Hindlimb muscle (tissue), 1 donor: ENCODE data around the gene PLEKHF1. TPM values are rescaled to one million over a fixed set of nuclear protein-coding genes. Genes with fewer than 3 reads are reported as not detected.
"Not testable (repeated sequence)": the region's sequence is repeated elsewhere in the genome, so short reads cannot be mapped to it uniquely, and the experiment has no call there.

Experiments used
- DNase-seq: peaks from one replicate; pipeline ENCODE4 v3.0.0-alpha.2; 2013
- polyA plus RNA-seq: library from polyadenylated mRNA; unstranded; fragments of 120-200 nt; gene quantifications from one replicate; pipeline ENCODE4 v1.2.1, GENCODE V29; 2013; ENCODE audit not compliant: insufficient read length

Gene PLEKHF1
- polyA plus RNA-seq, 1 donor = 4.4 TPM

DNA sequence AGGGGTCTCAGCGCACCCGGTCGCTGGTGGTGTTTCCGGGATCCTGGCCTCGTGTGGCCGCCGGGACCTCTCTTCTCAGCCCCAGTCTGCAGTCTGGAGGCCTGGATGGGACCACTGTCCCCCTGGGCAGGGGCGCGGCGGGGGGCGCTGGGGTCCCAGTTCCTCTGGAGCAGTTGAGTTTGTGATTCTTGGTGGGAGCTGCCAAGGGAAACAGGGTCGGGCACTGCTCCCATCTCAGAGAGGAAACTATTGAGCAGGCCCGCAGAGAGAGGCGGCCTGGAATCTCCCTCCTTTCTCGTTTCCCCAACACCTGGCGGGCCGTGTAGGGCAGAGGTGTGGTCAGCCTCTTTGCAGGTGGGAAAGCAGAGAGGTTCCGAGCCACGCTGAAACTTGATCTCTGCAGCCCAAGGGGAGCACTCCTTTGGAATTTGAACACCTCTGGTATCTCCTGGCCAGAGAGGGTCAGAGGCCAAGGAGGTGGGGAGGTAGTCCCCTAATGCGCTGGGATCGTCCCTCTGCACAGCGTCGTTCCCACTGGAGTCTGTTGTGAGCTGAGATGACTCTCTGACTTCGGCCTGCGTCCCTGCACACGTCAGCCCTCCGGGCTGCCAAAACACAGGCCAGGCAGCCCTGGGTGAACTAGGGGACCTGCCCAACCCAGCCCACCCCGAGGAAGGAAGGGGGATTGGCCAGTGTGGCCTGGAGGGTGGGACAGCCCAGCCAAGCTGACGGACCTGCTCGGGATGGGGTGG lies 741 bp downstream of the PLEKHF1 start:
- peak; percentile 58 for DNase-seq

DNA sequence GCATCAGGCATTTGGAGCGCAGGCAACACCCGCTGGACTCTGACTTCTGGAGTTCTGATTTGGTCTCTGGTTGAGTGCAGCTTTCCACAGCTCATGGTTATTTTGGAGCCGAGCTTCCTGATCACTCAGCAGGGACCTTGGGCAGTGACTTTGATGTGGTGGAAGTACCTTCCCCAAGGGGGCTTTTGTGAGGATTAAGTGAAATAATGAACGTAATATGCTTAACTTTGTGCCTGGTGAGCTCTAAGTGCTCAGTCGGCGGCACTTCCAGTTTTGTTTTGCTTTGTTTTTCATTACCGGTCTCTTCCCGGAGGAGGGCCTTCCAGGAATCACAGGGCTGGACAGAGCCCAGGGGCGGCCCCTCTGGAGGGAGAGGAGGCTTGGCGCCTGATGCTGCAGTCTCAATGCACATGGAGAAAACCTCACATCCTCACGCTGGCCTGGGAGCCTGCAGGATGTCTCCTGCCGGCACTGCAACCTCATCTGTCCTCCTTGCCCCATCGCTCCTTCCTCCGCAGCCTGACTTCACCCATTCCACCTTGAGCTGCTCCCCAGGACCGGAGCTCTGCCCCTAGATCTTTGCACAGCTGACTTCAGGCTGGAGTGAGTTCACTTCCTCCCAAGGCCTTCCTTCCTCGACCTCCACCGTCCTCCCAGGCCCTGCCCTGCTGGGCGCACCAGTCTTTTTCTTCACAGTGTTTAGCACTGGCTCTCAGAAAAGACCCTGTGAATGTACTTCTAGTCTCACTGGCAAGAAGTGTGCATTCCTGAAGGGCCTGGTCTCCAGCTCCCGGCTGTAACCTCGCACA lies 1.5 kb downstream of the PLEKHF1 start:
- DNase-seq = peak; percentile 85

DNA sequence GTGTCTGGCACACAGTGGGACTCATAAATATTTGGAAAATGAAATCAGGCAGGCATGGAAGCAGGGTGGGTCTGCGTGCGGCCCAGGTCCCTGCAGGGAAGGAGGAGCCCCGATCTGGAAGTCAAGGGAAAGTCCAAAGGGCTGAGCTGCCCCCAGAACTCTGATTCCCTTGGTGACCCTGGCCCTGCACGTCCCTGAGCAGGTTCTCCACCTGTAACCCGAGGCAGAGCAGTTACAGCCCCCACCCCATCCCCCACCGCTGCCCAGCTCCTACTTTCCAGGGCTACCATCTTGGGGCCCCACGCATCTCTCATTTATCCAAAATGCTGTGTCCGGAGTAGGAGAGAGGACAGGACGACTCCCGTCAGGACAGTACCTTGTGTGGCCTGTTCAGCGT lies 2.1 kb downstream of the PLEKHF1 start:
- DNase-seq = no peak

DNA sequence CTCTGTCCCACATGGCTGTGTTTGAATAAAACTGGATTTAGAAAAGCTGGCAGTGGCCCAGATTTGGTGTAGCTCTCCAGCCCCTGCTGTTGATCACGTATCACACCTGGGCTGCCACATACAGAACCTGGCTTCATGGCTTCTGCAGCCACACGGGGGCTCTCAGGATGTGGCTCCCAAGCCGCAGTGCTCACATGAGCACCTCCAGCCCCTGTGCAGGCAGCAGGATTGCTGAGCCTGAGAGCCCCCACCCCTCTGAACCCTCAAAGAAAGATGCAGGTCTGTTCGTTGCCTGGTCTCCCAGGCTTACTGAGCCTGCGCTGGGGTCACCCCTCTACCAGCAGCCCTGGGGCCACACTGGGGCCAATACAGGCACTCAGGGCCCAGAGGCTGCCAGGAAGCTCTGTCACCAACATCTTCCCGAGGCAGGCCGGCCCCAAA lies 2.7 kb downstream of the PLEKHF1 start:
- DNase-seq = no peak

DNA sequence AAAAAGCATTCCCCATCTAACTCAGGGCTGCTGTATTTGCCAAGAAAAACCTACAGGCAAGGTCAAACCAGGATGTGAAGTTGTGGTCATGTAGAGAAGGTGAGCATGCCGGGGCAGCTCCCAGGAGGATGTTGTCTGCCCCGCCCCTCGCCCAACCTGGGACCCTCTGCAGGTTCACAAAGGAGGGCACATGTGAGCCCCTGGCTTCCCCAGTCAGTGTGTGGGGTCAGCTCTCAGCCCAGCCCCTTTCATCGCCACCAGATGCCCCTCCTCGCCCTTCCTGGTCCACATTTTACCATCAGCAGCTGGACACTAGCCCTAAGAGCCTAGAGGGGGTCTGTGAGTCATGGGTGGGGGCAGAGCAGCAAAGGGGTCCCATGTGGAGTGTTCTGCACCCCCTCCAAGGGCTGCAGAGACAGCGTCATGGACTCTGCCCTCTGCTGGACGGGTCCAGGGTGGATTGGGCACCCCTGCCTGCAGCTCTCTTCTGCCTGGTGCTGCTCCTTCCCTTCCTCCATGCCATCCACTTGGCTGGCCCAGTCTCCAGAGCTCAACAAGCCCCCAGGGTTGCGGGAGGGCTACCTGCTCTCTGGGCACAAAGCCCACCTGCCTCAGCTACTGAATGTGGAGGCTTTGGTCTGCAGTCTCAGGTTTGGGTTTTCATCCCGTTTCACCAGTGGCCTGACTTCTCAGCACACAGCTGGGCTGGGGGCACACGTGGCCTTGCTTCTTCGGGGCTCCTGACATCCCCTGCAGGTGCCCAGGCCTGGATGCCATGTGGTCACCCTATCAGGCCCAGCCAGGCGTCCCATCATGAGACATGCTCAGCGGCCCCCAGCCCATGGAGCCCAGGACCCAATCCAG lies 3.7 kb downstream of the PLEKHF1 start:
- DNase-seq = no peak

DNA sequence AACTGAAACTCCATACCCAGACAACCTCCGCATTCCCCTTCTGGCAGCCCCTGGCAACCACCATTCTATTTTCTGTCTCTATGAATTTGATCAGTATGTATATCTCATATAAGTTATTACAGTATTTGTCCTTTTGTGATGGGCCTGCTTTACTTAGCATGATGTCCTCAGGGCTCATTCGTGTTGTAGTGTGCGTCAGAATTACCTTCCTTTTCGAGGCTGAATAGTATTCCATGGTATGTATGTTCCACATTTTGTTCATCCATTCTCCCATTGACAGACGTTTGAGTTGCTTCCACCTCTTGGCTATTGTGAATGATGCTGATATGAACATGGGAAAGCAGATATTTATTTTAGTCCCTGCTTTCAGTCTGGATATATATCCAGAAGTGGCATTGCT lies 5.0 kb downstream of the PLEKHF1 start:
- no peak for DNase-seq

DNA sequence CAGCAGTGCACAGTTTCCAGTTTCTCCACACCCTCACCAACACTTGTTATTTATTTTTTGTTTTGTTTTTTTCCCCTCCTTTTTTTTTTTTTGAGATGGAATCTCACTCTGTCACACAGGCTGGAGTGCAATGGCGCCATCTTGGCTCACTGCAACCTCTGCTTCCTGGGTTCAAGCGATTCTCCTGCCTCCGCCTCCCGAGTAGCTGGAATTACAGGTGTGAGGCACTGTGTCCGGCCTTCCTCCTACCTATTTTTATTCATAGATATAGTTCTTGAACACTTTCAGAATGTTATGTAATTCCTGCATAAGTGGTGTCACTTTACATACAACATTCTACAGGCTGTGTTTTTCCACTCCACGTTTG lies 5.7 kb downstream of the PLEKHF1 start:
- DNase-seq = not testable (repeated sequence)

DNA sequence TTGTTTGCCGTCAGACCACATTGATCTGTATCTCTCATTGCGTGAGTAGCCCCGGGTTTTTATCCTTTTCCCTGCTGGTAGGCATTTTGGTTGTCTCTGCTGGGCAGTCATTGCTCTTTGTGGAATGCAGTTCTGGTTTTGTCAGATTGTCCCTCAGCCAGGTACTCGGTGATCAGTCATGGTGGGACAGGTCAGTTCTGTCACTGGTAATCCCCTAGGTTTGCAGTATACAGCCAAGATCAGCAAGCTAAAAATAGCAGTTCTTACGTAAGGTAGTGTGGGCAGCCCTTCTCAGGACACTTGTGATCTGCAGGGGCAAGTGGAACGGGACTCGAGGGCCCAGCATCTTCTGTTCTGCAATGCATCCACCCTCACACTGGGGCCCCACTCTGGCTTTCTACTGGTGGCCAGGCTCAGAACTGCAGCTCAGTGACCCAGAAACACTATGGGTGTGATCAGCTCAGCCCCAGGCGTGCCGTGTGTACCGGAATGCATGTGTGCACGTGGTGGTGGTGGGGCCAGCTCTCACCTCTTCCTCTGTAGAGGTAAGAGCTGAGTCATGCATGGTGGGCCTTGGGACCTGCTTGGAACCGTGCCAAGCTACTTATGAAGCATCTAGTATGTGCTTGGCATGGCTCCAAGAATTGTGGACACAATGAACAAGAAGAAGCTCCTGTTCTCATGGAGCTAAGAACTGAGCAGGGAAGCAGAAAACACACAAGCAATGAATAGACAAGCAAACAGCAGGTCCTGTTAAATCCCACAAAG lies 6.3 kb downstream of the PLEKHF1 start:
- no peak for DNase-seq

DNA sequence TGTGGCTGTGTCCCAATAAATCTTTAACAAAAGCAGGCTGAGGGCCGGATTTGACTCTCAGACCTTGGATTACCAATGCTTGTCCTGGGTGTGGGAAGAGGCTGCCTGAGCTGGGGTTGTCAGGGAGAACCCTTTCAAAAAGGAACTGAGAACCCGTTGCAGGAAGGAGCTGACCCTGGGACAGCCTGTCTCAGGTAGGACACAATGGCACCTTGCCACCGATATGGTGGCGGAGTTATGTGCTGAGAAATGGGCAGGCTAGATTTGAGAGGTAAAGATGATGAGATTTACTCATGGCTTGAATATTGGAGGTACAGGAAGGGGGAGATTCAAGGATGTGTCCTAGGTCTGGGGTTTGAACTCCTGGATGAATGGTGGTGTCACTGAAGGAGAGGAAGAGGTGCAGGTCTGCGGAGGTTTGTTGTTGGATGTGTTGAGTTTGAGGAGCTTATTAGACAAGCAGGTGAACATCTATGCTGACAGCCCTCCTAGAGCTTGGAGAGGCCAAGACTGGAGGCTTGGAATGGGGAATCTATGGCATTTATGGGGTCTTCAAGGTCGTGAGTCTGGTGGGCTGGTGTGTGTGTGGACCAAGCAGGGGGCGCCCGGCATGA lies 7.2 kb downstream of the PLEKHF1 start:
- no peak for DNase-seq

DNA sequence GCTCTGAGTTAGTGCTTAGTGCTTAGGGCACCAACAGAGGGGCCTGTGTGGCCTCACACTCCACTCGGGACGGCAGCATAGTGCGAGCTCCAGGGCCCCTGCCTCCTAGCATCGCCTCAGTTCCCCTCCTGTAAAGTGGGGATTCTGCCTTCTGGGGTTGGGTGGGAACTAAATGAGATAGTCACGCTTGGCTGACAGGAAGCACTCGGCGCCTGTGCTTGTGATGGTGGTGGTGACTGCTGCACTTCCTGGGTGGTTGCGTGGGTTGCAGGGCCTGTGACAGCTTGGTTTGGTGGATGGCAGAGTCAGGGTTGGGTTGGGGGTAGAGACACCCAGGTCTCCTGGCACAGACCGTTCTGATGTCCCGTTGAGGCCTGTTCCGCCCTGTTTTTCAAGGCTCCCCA lies 7.7 kb downstream of the PLEKHF1 start:
- DNase-seq = no peak

DNA sequence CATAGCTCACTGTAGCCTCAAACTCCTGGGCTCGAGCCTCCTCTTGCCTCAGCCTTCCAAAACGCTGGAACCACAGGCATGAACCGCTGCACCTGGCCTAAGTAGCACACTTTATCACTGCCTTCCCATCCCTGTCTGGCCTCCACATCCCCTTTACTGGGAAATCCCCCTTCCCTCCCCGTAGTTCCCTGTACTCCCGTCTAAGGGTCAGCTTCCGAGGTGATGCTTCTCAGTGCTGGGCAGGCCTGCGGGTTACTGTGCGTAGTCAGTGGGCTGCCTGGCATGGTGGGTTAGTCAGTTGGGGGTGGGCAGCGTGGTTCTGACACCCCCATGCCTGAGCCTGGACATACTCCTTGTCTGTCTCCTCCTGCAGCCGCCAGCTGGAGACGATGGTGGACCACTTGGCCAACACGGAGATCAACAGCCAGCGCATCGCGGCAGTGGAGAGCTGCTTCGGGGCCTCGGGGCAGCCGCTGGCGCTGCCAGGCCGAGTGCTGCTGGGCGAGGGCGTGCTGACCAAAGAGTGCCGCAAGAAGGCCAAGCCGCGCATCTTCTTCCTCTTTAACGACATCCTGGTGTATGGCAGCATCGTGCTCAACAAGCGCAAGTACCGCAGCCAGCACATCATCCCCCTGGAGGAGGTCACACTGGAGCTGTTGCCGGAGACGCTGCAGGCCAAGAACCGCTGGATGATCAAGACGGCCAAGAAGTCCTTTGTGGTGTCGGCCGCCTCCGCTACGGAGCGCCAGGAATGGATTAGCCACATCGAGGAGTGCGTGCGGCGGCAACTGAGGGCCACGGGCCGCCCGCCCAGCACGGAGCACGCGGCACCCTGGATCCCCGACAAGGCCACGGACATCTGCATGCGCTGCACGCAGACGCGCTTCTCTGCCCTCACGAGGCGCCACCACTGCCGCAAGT lies 8.4 kb downstream of the PLEKHF1 start:
- no peak for DNase-seq

DNA sequence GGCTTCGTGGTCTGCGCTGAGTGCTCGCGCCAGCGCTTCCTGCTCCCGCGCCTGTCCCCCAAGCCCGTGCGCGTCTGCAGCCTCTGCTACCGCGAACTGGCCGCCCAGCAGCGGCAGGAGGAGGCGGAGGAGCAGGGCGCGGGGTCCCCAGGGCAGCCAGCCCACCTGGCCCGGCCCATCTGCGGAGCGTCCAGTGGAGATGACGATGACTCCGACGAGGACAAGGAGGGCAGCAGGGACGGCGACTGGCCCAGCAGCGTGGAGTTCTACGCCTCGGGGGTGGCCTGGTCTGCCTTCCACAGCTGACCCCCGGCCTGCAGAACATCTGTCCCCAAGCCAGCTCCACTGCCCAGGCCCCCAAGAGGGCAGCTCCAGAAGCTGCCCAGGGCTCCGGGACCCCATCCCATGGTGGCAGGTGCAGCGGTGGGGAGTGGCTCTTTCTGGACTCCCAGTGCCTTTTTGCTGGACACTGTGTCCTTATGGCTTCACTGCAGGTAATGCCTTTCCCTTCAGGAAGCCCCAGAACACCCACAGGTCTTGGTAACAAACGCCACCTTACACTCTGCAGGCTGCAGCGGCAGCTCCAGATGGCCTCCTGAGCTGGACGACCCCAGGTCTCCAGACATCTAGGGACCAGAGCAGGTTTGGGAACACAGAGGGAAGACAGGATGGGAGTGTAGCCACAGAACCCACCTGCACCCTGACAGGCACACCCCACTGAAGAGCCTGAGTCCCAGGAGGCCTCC lies 9.3 kb downstream of the PLEKHF1 start:
- no peak for DNase-seq

DNA sequence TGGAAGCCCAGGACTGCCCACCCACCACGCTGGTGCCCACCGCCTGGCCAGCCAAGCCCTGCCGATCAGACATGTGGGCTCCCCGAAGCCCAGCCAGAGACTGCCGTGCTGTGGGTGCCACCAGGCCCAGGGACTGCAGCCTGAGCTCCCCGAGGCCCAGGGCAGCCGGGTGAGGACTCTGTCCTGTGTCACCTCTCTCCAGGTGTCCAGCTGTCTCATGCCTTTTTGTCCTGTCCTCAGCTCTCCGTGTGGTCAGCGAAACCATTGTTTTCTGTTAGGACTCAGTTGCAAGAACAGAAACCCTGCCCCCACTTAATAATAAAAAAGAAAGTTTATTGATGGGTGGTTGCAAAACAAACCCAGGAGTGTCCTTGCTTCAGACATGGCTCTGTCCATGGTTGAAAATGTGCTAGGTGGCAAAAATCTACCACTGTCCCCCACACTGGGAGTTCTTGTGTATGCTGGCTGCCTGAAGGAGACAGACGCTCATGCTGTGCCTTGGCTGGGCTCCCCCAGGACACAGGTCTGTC lies 9.9 kb downstream of the PLEKHF1 start:
- DNase-seq = no peak

DNA sequence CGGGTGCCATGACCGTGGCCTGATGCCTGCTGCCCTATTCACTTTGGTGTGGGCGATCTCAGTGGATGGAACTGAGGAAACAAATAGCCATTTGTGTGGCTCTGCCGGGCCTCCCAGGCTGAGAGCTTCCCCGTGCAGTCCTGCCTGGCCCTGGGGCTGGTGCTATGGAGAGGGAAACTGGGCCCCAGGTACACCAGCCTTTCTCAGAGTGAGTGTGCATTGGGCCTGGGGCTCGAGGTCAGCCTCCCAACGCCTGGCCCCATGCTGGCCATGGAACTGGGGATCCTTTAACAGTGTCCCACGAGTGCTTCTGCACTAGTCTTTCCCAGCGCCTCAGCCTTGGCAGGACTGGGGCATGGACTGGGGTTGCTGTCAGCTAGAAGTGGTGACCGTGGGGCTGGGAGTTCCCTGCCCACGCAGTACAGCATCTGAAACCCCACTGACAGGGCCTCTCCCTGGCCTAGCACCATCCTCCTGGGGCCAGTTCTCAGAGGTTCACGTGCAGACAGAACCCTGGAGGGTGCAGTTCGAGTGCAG lies 10.5 kb downstream of the PLEKHF1 start:
- no peak for DNase-seq

DNA sequence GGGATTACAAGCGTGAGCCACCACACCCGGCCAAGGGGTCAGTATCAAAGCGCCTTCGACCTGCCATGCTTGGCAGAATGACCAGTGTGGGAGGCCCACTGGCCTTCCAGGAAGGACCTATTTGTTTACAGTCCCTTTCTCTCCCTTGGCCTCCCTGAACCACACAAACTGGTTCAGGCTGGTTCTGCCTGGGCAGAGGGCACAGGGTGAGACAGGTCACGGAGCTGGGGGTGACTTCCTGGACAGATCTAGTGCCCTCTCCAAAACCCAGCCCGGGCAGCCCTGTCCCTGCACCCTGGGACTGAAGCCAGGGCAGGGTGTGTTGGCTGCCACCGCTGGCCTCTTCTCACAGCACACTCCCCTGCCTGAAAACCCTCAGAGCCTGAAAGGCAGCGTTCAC lies 11.3 kb downstream of the PLEKHF1 start:
- no peak for DNase-seq

DNA sequence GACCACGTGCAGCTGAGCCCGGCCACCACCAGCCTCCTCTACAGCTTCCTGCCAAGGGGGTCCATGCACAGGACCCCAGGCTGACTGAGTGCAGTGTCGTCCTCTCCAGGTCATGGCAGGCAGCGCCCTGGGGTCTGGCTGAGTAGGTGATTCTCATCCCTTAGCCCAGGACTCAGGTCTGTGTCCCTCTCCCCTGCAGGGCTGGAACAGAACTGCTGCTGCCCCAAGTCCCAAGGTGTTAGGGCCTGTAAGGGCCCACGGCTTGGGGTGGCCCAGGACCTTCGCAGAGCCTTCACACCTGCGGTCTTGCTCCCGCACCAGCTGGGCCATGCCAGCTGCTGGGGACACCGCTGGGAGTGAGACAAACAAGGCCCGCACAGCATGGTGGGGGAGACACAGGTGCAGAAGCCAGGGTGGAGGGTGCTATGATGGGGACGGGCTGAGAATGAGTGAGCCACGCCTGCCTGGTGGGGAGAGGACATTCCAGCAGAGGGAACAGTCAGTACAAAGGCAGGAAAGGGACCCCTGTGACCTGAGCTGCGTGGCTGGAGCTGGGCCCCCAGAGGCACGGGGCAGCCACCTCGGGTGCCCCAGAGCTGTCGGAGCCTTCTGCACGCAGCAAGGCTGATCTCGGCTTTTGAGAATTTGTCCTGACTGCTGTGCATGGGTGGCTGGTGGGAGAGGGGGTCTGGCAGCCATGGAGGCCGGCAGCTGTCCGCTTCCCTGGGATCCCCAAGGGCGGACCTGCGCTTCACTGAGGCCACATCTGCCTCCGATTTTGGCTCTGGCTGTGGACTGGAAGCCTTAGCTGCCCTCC lies 11.9 kb downstream of the PLEKHF1 start:
- DNase-seq = no peak

DNA sequence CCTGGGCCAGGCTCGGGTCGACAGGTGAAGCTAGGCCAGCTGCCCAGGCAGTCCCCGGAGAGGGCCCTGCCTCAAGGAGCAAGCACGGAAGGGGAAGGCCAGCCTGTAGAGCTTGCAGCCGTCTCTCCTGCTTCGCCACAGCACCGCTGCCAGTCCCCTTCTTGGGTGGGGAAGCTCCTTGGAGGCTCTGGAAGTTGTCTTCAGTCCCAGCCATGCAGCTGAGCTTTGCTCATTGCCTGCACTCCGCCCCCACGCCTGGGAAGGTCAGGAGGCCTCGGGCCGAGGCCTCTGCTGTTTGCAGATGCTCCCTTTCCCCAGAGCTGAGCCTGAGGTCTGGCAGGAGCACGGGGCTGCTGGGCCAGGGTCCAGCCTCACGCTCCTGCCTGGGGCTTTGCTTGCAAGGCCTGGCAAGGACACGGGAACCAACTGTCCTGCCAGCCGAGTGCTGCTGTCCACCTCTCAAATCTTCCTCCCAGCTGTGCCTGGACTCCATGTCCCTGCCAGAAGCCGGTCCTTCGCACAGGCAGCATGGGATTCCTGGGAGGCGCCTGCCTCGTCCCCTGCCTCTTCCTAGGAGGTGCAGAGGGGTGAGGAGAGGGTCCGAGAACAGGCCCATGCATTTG lies 13.3 kb downstream of the PLEKHF1 start:
- DNase-seq = peak; percentile 79
